ENCODE data around the gene LHX1.

DNA sequence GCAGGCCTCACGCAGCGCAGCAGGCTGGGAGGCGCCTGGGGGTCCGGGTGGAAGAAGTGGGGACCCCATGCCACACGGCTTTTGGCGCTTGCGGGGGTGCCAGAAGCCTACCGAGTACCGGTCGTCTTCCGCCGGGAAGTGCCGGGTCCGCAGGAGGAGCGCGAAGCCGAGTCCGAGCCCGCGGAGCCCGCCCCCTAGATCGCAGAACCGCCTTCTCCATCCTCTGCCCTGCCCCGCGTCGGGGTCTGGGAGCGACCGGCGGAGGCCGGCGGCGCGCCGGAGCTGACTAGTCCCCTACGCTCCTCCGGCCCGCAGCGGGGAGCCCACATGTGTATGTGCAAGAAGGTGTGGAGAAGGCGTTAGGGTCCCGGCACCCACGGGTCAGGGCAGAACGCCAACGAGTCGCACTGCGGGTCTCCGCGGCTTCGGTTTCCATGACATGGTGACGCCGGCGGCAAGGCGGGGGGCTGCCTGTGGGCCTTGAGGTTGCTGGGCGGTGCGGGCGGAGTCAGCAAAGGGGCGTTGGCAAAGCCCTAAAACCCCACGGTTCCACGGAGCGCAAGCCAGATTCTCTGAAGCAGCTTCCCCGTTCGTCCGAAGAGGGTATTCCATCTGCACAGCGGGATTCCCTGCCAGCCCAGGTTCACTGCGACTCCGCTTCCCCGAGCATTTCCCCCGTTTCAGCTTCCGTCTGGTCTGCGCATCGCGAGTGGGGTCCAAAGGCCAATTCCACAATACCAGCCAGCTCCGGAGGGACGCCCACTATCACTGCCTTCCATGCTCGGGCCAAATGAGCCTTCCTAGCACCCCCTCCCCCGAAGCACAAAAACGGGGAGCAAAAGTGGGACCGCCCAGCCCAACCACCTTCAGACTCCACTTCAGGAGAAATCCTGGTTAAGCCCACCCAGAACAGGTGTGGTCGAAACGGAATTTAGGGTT is 2.3 kb upstream of the LHX1 start:
- TF ChIP-seq, protein P1, sequence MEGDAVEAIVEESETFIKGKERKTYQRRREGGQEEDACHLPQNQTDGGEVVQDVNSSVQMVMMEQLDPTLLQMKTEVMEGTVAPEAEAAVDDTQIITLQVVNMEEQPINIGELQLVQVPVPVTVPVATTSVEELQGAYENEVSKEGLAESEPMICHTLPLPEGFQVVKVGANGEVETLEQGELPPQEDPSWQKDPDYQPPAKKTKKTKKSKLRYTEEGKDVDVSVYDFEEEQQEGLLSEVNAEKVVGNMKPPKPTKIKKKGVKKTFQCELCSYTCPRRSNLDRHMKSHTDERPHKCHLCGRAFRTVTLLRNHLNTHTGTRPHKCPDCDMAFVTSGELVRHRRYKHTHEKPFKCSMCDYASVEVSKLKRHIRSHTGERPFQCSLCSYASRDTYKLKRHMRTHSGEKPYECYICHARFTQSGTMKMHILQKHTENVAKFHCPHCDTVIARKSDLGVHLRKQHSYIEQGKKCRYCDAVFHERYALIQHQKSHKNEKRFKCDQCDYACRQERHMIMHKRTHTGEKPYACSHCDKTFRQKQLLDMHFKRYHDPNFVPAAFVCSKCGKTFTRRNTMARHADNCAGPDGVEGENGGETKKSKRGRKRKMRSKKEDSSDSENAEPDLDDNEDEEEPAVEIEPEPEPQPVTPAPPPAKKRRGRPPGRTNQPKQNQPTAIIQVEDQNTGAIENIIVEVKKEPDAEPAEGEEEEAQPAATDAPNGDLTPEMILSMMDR (conservative IDR thresholded peaks at IDR 0.05; ENCODE audit: low read length) = no peak
- TF ChIP-seq EZH2phosphoT487 (IDR thresholded peaks at IDR 0.05; ENCODE audit: borderline replicate concordance, low read depth, low read length) = no peak

Data from OCI-LY7 (cell line).